Choroid plexus epithelial cell (primary cell): ENCODE results near the gene SP2.

Experiments used
- DNase-seq: peaks from one replicate; pipeline ENCODE4 v3.0.0-alpha.2; 2010; ENCODE audit warnings: low read depth
- H3K4me3 ChIP-seq: 2 replicates; pipeline ENCODE4 v1.5.1; 2011; ENCODE audit warnings: low read depth, mild to moderate bottlenecking, control low read depth, low read length, moderate library complexity
- TF ChIP-seq, protein P1 (sequence below): conservative IDR thresholded peaks from 2 replicates; pipeline ENCODE4 v1.5.1; 2011; ENCODE audit warnings: low read depth, mild to moderate bottlenecking, control low read depth, inconsistent platforms, low read length, moderate library complexity

Gene SP2

GRCh38 chr17:47937941-47938340 lies 41.9 kb downstream of the SP2 start:
- no peak for DNase-seq
- H3K4me3 ChIP-seq = no peak overlapping the region
- TF ChIP-seq, protein P1, sequence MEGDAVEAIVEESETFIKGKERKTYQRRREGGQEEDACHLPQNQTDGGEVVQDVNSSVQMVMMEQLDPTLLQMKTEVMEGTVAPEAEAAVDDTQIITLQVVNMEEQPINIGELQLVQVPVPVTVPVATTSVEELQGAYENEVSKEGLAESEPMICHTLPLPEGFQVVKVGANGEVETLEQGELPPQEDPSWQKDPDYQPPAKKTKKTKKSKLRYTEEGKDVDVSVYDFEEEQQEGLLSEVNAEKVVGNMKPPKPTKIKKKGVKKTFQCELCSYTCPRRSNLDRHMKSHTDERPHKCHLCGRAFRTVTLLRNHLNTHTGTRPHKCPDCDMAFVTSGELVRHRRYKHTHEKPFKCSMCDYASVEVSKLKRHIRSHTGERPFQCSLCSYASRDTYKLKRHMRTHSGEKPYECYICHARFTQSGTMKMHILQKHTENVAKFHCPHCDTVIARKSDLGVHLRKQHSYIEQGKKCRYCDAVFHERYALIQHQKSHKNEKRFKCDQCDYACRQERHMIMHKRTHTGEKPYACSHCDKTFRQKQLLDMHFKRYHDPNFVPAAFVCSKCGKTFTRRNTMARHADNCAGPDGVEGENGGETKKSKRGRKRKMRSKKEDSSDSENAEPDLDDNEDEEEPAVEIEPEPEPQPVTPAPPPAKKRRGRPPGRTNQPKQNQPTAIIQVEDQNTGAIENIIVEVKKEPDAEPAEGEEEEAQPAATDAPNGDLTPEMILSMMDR = no peak

- peak; percentile 99 for DNase-seq
- peak within 1 kb of the TSS; percentile 85 for H3K4me3 ChIP-seq
- TF ChIP-seq, protein P1 = no peak
Measured at GRCh38 chr17:47941246-47942095, 45.4 kb downstream of the SP2 start, which contains the start of gene PNPO. PNPO (plus strand) TSS chr17:47941571; CDS start chr17:47941676, 105 bp downstream.

GRCh38 chr17:47942096-47942510 lies 46.1 kb downstream of the SP2 start:
- H3K4me3 ChIP-seq = peak overlapping the region; percentile 85
- TF ChIP-seq, protein P1 = no peak
- no peak for DNase-seq

- no peak for DNase-seq
- TF ChIP-seq, protein P1 = no peak
- H3K4me3 ChIP-seq = no peak overlapping the region
Measured at GRCh38 chr17:47942568-47942967, 46.5 kb downstream of the SP2 start.

DNA sequence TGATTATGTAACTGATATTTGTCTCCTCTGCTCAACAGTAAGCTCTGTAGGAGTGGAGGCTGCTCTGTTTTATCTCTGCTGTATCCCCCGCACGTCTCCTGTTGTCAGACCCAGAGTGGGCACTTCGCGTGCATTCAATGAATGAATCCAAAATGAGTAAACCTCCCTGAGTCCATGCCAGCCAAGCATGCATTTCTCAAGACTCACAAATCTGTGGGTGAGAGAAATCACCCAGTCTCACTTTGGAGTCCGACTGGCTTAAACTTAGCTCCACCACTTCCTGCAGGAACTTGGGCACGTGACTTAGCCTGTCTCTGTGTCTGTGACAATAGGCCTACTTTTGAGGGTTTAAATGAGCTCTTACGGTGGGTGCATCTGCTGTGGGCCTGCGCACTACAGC lies 49.0 kb downstream of the SP2 start:
- no peak overlapping the region for H3K4me3 ChIP-seq
- DNase-seq = no peak
- TF ChIP-seq, protein P1 = no peak

- no peak for DNase-seq
- TF ChIP-seq, protein P1 = no peak
Measured at GRCh38 chr17:47945529-47946508, 49.8 kb downstream of the SP2 start.

More at GRCh38 chr17:47945529-47946508, 49.8 kb downstream of the SP2 start:
- no peak overlapping the region for H3K4me3 ChIP-seq
